ENCODE measurements around the gene CALHM6. TPM values are rescaled to one million over a fixed set of nuclear protein-coding genes. Genes with fewer than 3 reads are reported as not detected.

Gene CALHM6
- total and polyA plus RNA-seq, 2 of the 8 experiments (the other 6 are each of a cell fraction or from before 2014, with no cell fraction given): 0.93 to 1.8 TPM

GRCh38 chr6:116426551-116426950 lies 34.6 kb upstream of the CALHM6 start:
- H3K79me2 ChIP-seq (ENCODE audit: control insufficient read depth in 1 of 2, insufficient read depth in 2 of 2, low read length in 2 of 2): peaks cover 0 to 20% of the 10 kb centered on the region in 2 experiments; a peak in 2 of 4 replicates
- H4K91ac ChIP-seq (replicated peaks; ENCODE audit: insufficient read length, low read length): no peak overlapping the region
- H2BK5ac ChIP-seq (ENCODE audit: low read depth, low read length): no peak overlapping the region
- no peaks in the 10 kb centered on the region for H3K27me3 ChIP-seq (replicated peaks in 1 of 4; ENCODE audit: control insufficient read depth in 3 of 4, extremely low read depth in 1 of 4, insufficient read depth in 3 of 4, low read length in 3 of 4)
- no peak overlapping the region for H4K5ac ChIP-seq (ENCODE audit: insufficient read length, low read depth, low read length)
- POLR2A ChIA-PET (ENCODE audit: partially characterized antibody): interaction anchor here (1.3 kb wide), 1 partner anchor 10 kb away, joined by 3 read pairs; no protein-coding TSS in a partner anchor
- H2BK120ac ChIP-seq (replicated peaks; ENCODE audit: low read depth, low read length): no peak overlapping the region
- no peak overlapping the region for H2BK12ac ChIP-seq (ENCODE audit: low read depth, low read length)
- FAIRE-seq: peak; percentile 13
- no peak for DNase-seq (ENCODE audit: low read depth in 1 of 2, low spot score in 2 of 2)
- H3K9ac ChIP-seq (replicated peaks in 1 of 4; ENCODE audit: extremely low read depth in 1 of 4, low read depth in 3 of 4, low read length in 3 of 4): no peak overlapping the region
- H2BK15ac ChIP-seq (ENCODE audit: low read length): no peak overlapping the region
- H2AFZ ChIP-seq (ENCODE audit: low read length): no peak overlapping the region
- peaks cover 0 to 15% (median 5%) of the 10 kb centered on the region in 4 experiments; a peak in 6 of 8 replicates for H3K36me3 ChIP-seq (ENCODE audit: control insufficient read depth in 2 of 4, insufficient read depth in 4 of 4, low read length in 3 of 4)
- H3K4me1 ChIP-seq (replicated peaks in 1 of 4; ENCODE audit: control insufficient read depth in 3 of 4, insufficient read depth in 4 of 4, low read length in 3 of 4): peaks cover 0 to 6% (median 0%) of the 10 kb centered on the region in 4 experiments; a peak in 2 of 7 replicates
- H4K20me1 ChIP-seq (replicated peaks in 1 of 2; ENCODE audit: control insufficient read depth in 1 of 2, insufficient read depth in 2 of 2, low read length in 2 of 2): no peaks in the 10 kb centered on the region
- H3K4ac ChIP-seq (replicated peaks; ENCODE audit: insufficient read length, low read depth, low read length): no peak overlapping the region
- no peak overlapping the region for H4K8ac ChIP-seq (ENCODE audit: extremely low read depth, insufficient read depth, low read length)
- no peak overlapping the region for H3K14ac ChIP-seq (ENCODE audit: insufficient read length)
- no peak overlapping the region for H3K27ac ChIP-seq (ENCODE audit: low read depth, low read length)
- no peak overlapping the region for H3K23ac ChIP-seq (ENCODE audit: insufficient read length)
- H3K4me3 ChIP-seq (ENCODE audit: extremely low read depth in 1 of 4, insufficient read depth in 2 of 4, low read depth in 3 of 4, low read length in 4 of 4): no peak overlapping the region
- H2AK5ac ChIP-seq (ENCODE audit: low read depth, low read length): no peak overlapping the region
- H3K79me1 ChIP-seq (ENCODE audit: low read depth, low read length): no peaks in the 10 kb centered on the region
- H3K4me2 ChIP-seq (ENCODE audit: insufficient read depth in 1 of 2, low read depth in 2 of 2, low read length in 2 of 2): no peak overlapping the region
- no peaks in the 10 kb centered on the region for H3K23me2 ChIP-seq (ENCODE audit: low read depth, low read length)
- H3K18ac ChIP-seq (ENCODE audit: extremely low read depth, low read length): no peak overlapping the region
- H2BK20ac ChIP-seq (ENCODE audit: low read length): peak overlapping the region; percentile 56; the same call in 1 of the 2 replicates
- no peaks in the 10 kb centered on the region for H3K9me3 ChIP-seq (ENCODE audit: insufficient read depth in 2 of 2, low read depth in 1 of 2, low read length in 1 of 2)
- WGBS, 2 experiments (ENCODE audit: extremely low coverage in 1 of 2, insufficient coverage in 1 of 2, insufficient read length in 1 of 2, insufficient replicate concordance in 2 of 2, low coverage in 1 of 2, low lambda C conversion rate in 2 of 2, missing lambda C conversion rate in 1 of 2): 88% methylated on average over 3 of the region's 3 CpGs; no CpG with 5 or more reads in 1 of the 2 experiments
- CTCF ChIA-PET (ENCODE audit: partially characterized antibody): interaction anchor here (0.6 to 2.5 kb wide), 6 partner anchors 10 to 166 kb away, joined by 3 to 9 read pairs (median 4); no protein-coding TSS in a partner anchor
- no peak overlapping the region for H3K56ac ChIP-seq (replicated peaks; ENCODE audit: insufficient read length, low read depth, low read length)
- TF ChIP-seq CBX8 (IDR thresholded peaks at IDR 0.05; ENCODE audit: borderline replicate concordance, low read depth, low read length) (no peak), CHD1 (IDR thresholded peaks at IDR 0.05; ENCODE audit: low read depth, low read length) (no peak), MAFK (IDR thresholded peaks at IDR 0.05; ENCODE audit: low read depth, low read length) (no peak), SIRT6 (IDR thresholded peaks at IDR 0.05; ENCODE audit: low read length) (no peak), TCF12 (IDR thresholded peaks at IDR 0.05; ENCODE audit: low read depth, low read length) (no peak), JUN (IDR thresholded peaks at IDR 0.05; ENCODE audit: low read depth, low read length) (no peak), ZNF274 (IDR thresholded peaks at IDR 0.05; ENCODE audit: borderline replicate concordance, extremely low read depth, low read length) (no peak), USF2 (IDR thresholded peaks at IDR 0.05; ENCODE audit: low read length) (no peak), NANOG (IDR thresholded peaks at IDR 0.05; ENCODE audit: insufficient read depth, low read depth, low read length, poor library complexity, severe bottlenecking) (no peak), RAD21 (IDR thresholded peaks at IDR 0.05 in 1 of 2, conservative IDR thresholded peaks at IDR 0.05 in 1 of 2; ENCODE audit: low read depth in 2 of 2, low read length in 2 of 2) (no peak), SP4 (IDR thresholded peaks at IDR 0.05; ENCODE audit: low read length) (no peak)

Measured in H1 (cell line).